Lower leg skin (tissue), 4 donors: ENCODE measurements around the gene CTSH. TPM values are rescaled to one million over a fixed set of nuclear protein-coding genes. Genes with fewer than 3 reads are reported as not detected.

ENCODE experiments used
- DNase-seq, 2 donors: peaks; one replicate each; pipeline ENCODE4 v3.0.0-alpha.2; 2019; ENCODE audit warnings: low spot score in 2 of 2
- H3K4me3 ChIP-seq: fragments of 200-600 bp; sonication (generic); 2 replicates; pipeline ENCODE4 v1.5.1; 2017; ENCODE audit warnings: mild to moderate bottlenecking, low read depth; ENCODE audit not compliant: poor library complexity, severe bottlenecking
- CTCF ChIP-seq, 3 donors: fragments of 450-650 bp; IDR thresholded peaks; one replicate each; pipeline ENCODE4 v1.5.1; 2016; ENCODE audit warnings: antibody characterized with exemption in 3 of 3, mild to moderate bottlenecking in 3 of 3, moderate library complexity in 2 of 3
- POLR2A ChIP-seq, 2 donors: fragments of 450-650 bp; IDR thresholded peaks; one replicate each; pipeline ENCODE4 v1.6.1; 2016 to 2017; ENCODE audit warnings: antibody characterized with exemption in 2 of 2, mild to moderate bottlenecking in 1 of 2, moderate library complexity in 1 of 2
- WGBS, 2 donors: methylation state at CpG; one replicate each; pipeline ENCODE4 v1.1.5; 2018; 5-methylcytosine and 5-hydroxymethylcytosine counted together
- intact Hi-C: fragments of 100-400 bp; cut with DNase I; formaldehyde crosslinking; loops from one replicate; pipeline ENCODE4 v1.15.0; 2023; ENCODE audit warnings: low total_unique reads
- total RNA-seq, 4 donors: library from RNA; depleted of rRNA; stranded (reverse); fragments of >200 nt; gene quantifications; one replicate each; pipeline ENCODE4 v1.1.0, GENCODE V29; 2016

CTSH gene
- total RNA-seq, 4 donors from 2014 or later, result 213 to 518 (median 291) TPM

- DNase-seq, result no peak
- intact Hi-C loops, result no loop called here
- TF ChIP-seq POLR2A (IDR thresholded peaks at IDR 0.05) (no peak), CTCF (IDR thresholded peaks at IDR 0.05) (no peak)
- 80 to 86% methylated on average over 9 to 10 of the region's 10 CpGs for WGBS, 2 donors
- H3K4me3 ChIP-seq, result no peak overlapping the region
These were observed 19.7 kb downstream of the CTSH start for GRCh38 chr15:78925076-78925624.

- intact Hi-C loops, result no loop called here
- 89 to 94% methylated on average over 18 of the region's 18 CpGs for WGBS, 2 donors
- no peak overlapping the region for H3K4me3 ChIP-seq
- peak in 1 of 2 donors; percentile 48 for DNase-seq
- TF ChIP-seq CTCF (IDR thresholded peaks at IDR 0.05) (no peak), POLR2A (IDR thresholded peaks at IDR 0.05) (no peak)
These were observed 21.1 kb downstream of the CTSH start for GRCh38 chr15:78923480-78924360.

GRCh38 chr15:78923015-78923414, 21.8 kb downstream of the CTSH start:
- 83 to 93% methylated on average over 7 of the region's 7 CpGs for WGBS, 2 donors
- intact Hi-C loops, result no loop called here
- TF ChIP-seq POLR2A (IDR thresholded peaks at IDR 0.05) (no peak), CTCF (IDR thresholded peaks at IDR 0.05) (no peak)
- no peak for DNase-seq
- H3K4me3 ChIP-seq, result no peak overlapping the region

GRCh38 chr15:78922527-78922926, 22.3 kb downstream of the CTSH start:
- intact Hi-C loops, result no loop called here
- TF ChIP-seq CTCF (IDR thresholded peaks at IDR 0.05) (no peak), POLR2A (IDR thresholded peaks at IDR 0.05) (no peak)
- 81 to 87% methylated on average over 7 of the region's 7 CpGs for WGBS, 2 donors
- no peak overlapping the region for H3K4me3 ChIP-seq
- peak in 1 of 2 donors; percentile 70 for DNase-seq

- intact Hi-C loops, result no loop called here
- 95 to 96% methylated on average over 14 of the region's 14 CpGs for WGBS, 2 donors
- TF ChIP-seq POLR2A (IDR thresholded peaks at IDR 0.05) (no peak), CTCF (IDR thresholded peaks at IDR 0.05) (no peak)
- no peak overlapping the region for H3K4me3 ChIP-seq
- DNase-seq, result peak in 1 of 2 donors; percentile 87
These were observed 22.9 kb downstream of the CTSH start for GRCh38 chr15:78921940-78922339.
